Kidney (tissue), 22 donors: Measurements from ENCODE around the gene CGGBP1. TPM values are rescaled to one million over a fixed set of nuclear protein-coding genes. Genes with fewer than 3 reads are reported as not detected.

Experiments used
- DNase-seq, 5 donors: peaks; one replicate each; pipeline ENCODE4 v3.0.0-alpha.2; 2013 to 2020
- FAIRE-seq: peaks from 2 replicates; lab custom pipeline; 2012; peaks lifted over from hg19 to GRCh38; lab: Jason Lieb, UNC
- H3K27ac ChIP-seq, 2 donors: one replicate each; pipeline ENCODE4 v1.7.0; 2013; ENCODE audit warnings: low read depth in 2 of 2, low read length in 2 of 2, inconsistent platforms in 1 of 2
- H3K27me3 ChIP-seq: one replicate; pipeline ENCODE4 v1.7.1; 2013; ENCODE audit warnings: low read length, inconsistent platforms; ENCODE audit not compliant: control insufficient read depth, insufficient read depth
- H3K36me3 ChIP-seq, 3 donors: one replicate each; pipeline versions ENCODE4 v1.7.0 to v1.7.1; 2013; ENCODE audit warnings: low read length in 3 of 3, control low read depth in 1 of 3, inconsistent platforms in 1 of 3; ENCODE audit not compliant: insufficient read depth in 3 of 3, control insufficient read depth in 2 of 3
- H3K4me1 ChIP-seq, 3 donors: one replicate each; pipeline versions ENCODE4 v1.7.0 to v1.7.1; 2013; ENCODE audit warnings: low read length in 3 of 3, inconsistent platforms in 1 of 3, low read depth in 1 of 3; ENCODE audit not compliant: control insufficient read depth in 2 of 3, insufficient read depth in 2 of 3
- H3K4me3 ChIP-seq, 3 donors: one replicate each; pipeline versions ENCODE4 v1.7.0 to v1.8.1; 2013; ENCODE audit warnings: low read length in 3 of 3, control low read depth in 1 of 3, inconsistent platforms in 1 of 3
- H3K9ac ChIP-seq, 3 donors: one replicate each; pipeline versions ENCODE4 v1.7.0 to v1.7.1; 2013; ENCODE audit warnings: low read length in 3 of 3, control low read depth in 1 of 3, inconsistent platforms in 1 of 3
- H3K9me3 ChIP-seq, 3 donors: one replicate each; pipeline versions ENCODE4 v1.7.0 to v1.7.1; 2013; ENCODE audit warnings: low read length in 3 of 3, control low read depth in 1 of 3, inconsistent platforms in 1 of 3; ENCODE audit not compliant: control insufficient read depth in 2 of 3, insufficient read depth in 1 of 3
- intact Hi-C: fragments of 100-400 bp; cut with DNase I; formaldehyde crosslinking; loops from one replicate; pipeline ENCODE4 v1.11.1; 2022
- long read RNA-seq, 10 donors: library from polyadenylated mRNA in 1 of 10; unstranded in 1 of 10; transcript quantifications; one replicate each; pipeline ENCODE4 v2.0.0 and lab custom pipeline, GENCODE V29; 2021 to 2026
- polyA plus RNA-seq: library from polyadenylated mRNA; stranded (reverse); fragments of 350-450 nt; fragmentation: Illumina TruSeq; extraction: RNeasy Lipid Tissue Mini Kit (QIAGEN cat#74804); gene quantifications from one replicate; pipeline ENCODE4 v1.2.3, GENCODE V29; 2014; ENCODE audit warnings: low read depth, low replicate concordance; ENCODE audit not compliant: insufficient read depth
- total RNA-seq: library from RNA; stranded (reverse); fragmentation: NEBNext Ultra II Directional; extraction: Animal tissue kit (Norgen Biotek cat#: 25700); gene quantifications from one replicate; pipeline ENCODE4 v1.2.1, GENCODE V29; 2021
- TF ChIP-seq, protein P1 (sequence below): IDR thresholded peaks from 3 replicates; pipeline ENCODE4 v1.5.1; 2012; ENCODE audit warnings: mild to moderate bottlenecking, moderate library complexity, borderline replicate concordance; ENCODE audit not compliant: insufficient read depth; ENCODE audit errors: extremely low read depth
- donor health status: control.
- donor health status: control.
- donor health status: control.
- donor health status: control.
- donor health status: control.
- donor health status: DM: yes; HTN: yes; CAD: no.
- donor health status: Normal renal cell carcinoma (clear cell type).

CGGBP1 gene, protein sequence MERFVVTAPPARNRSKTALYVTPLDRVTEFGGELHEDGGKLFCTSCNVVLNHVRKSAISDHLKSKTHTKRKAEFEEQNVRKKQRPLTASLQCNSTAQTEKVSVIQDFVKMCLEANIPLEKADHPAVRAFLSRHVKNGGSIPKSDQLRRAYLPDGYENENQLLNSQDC
- total RNA-seq, result 66.1 TPM
- 29.2 TPM for polyA plus RNA-seq
- long read RNA-seq, donor 1, full-length matches to known transcripts, result 116 of 126 reads
- long read RNA-seq, donor 1, partial matches to known transcripts, result 10 of 126 reads
- long read RNA-seq, donor 1, other reads (novel, unspliced or antisense), result 0 of 126 reads
- long read RNA-seq, donor 2, full-length matches to known transcripts, result 113 of 113 reads
- long read RNA-seq, donor 2, partial matches to known transcripts, result 0 of 113 reads
- long read RNA-seq, donor 2, other reads (novel, unspliced or antisense), result 0 of 113 reads
- long read RNA-seq, donor 3, full-length matches to known transcripts, result 130 of 140 reads
- long read RNA-seq, donor 3, partial matches to known transcripts, result 10 of 140 reads
- long read RNA-seq, donor 3, other reads (novel, unspliced or antisense), result 0 of 140 reads
- long read RNA-seq, donor 4, full-length matches to known transcripts, result 89 of 89 reads
- long read RNA-seq, donor 4, partial matches to known transcripts, result 0 of 89 reads
- long read RNA-seq, donor 4, other reads (novel, unspliced or antisense), result 0 of 89 reads
- long read RNA-seq, donor 5, full-length matches to known transcripts, result 12 of 12 reads
- long read RNA-seq, donor 5, partial matches to known transcripts, result 0 of 12 reads
- long read RNA-seq, donor 5, other reads (novel, unspliced or antisense), result 0 of 12 reads
- long read RNA-seq, donor 6, full-length matches to known transcripts, result 121 of 130 reads
- long read RNA-seq, donor 6, partial matches to known transcripts, result 9 of 130 reads
- long read RNA-seq, donor 6, other reads (novel, unspliced or antisense), result 0 of 130 reads
- long read RNA-seq, donor 7, full-length matches to known transcripts, result 32 of 48 reads
- long read RNA-seq, donor 7, partial matches to known transcripts, result 3 of 48 reads
- long read RNA-seq, donor 7, other reads (novel, unspliced or antisense), result 13 of 48 reads
- long read RNA-seq, donor 8, full-length matches to known transcripts, result 128 of 138 reads
- long read RNA-seq, donor 8, partial matches to known transcripts, result 10 of 138 reads
- long read RNA-seq, donor 8, other reads (novel, unspliced or antisense), result 0 of 138 reads
- long read RNA-seq, donor 9, full-length matches to known transcripts, result 59 of 59 reads
- long read RNA-seq, donor 9, partial matches to known transcripts, result 0 of 59 reads
- long read RNA-seq, donor 9, other reads (novel, unspliced or antisense), result 0 of 59 reads
- long read RNA-seq, donor 10, full-length matches to known transcripts, result 138 of 138 reads
- long read RNA-seq, donor 10, partial matches to known transcripts, result 0 of 138 reads
- long read RNA-seq, donor 10, other reads (novel, unspliced or antisense), result 0 of 138 reads

DNA sequence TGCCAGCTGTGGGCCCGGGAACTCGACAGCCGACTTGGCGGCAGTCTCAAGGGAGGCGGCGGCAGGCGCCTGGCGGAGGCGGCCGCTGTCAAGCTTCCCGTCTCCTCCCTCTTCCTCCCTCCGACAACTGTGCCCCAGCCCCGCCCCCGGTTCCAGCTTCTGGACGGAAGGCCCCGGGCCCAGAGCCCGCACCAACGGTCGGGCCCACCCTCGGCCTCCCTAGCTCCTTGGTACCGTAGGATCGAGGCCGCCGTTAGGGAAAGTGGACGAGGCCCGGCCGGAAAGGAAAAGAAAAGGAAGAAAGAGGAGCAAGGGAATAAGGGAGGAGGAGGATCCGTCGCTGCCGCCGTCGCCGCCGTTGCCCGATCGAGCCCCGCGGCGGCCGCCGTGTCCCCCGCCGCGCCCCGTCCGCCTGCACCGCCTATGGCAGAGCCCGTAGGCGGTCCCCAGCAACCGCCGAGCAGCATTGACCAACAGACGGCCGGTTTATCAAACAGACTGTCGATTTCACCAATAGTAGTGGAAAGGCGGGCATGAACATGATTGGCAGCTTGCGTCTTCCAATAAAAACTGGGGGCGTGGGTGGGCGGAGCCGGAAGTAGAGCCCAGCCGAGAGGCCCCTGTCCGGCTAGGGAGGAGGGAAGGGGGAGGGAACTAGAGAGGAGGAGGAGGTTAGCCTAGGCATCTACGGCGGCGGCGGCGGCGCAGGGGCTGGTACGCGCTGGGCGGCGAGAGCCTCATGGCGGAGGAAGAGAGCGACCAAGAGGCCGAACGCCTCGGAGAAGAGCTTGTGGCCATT, at the start of gene CGGBP1, which contains the start of gene ZNF654:
TSS of gene CGGBP1 (minus strand) at position 425 of the 799 bp plus-strand sequence. CDS start 3,029 bp downstream, outside the sequence.
TSS of gene ZNF654 (plus strand) at position 675 of the 799 bp plus-strand sequence. CDS start at position 740, 65 bp downstream.
- no peaks in the 10 kb centered on the region for H3K9me3 ChIP-seq
- peak; percentile 99 to 100 (median 99) for DNase-seq
- H3K36me3 ChIP-seq, result peaks cover 2 to 13% (median 5%) of the 10 kb centered on the region in 3 donors
- H3K27ac ChIP-seq, result peak within 1 kb of the TSS; percentile 96
- peak; percentile 81 for FAIRE-seq
- H3K4me3 ChIP-seq, result peak within 1 kb of the TSS; percentile 94 to 97 (median 96)
- H3K27me3 ChIP-seq, result no peaks in the 10 kb centered on the region
- TF ChIP-seq, protein P1, sequence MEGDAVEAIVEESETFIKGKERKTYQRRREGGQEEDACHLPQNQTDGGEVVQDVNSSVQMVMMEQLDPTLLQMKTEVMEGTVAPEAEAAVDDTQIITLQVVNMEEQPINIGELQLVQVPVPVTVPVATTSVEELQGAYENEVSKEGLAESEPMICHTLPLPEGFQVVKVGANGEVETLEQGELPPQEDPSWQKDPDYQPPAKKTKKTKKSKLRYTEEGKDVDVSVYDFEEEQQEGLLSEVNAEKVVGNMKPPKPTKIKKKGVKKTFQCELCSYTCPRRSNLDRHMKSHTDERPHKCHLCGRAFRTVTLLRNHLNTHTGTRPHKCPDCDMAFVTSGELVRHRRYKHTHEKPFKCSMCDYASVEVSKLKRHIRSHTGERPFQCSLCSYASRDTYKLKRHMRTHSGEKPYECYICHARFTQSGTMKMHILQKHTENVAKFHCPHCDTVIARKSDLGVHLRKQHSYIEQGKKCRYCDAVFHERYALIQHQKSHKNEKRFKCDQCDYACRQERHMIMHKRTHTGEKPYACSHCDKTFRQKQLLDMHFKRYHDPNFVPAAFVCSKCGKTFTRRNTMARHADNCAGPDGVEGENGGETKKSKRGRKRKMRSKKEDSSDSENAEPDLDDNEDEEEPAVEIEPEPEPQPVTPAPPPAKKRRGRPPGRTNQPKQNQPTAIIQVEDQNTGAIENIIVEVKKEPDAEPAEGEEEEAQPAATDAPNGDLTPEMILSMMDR, result no peak
- peaks cover 0 to 17% (median 3%) of the 10 kb centered on the region in 3 donors for H3K4me1 ChIP-seq
- intact Hi-C loops, result no loop called here
- peak within 1 kb of the TSS; percentile 84 to 93 (median 89) for H3K9ac ChIP-seq

DNA sequence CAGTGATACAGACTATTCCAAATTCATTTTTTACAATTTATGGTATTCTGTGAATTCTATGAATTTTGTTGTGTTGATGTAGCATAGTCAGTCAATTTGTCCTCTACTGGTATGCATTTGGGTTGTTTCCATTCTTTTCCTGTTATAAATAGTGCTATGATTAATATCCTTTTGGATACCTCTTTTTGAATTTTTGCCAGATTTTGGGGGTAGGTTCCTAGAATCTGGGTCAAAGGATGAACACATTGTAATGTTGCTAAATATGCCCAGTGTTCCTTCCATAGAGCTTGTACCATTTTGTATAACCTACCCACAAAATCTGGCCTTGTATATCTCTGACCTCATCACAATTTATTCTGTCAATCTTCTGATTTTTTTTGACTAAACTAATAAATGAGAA, 46.5 kb upstream of the CGGBP1 start:
- TF ChIP-seq, protein P1, result no peak
- no peaks in the 10 kb centered on the region for H3K36me3 ChIP-seq
- no peak overlapping the region for H3K9ac ChIP-seq
- intact Hi-C loops, result no loop called here
- H3K4me3 ChIP-seq, result no peak overlapping the region
- no peaks in the 10 kb centered on the region for H3K27me3 ChIP-seq
- no peak overlapping the region for H3K27ac ChIP-seq
- H3K9me3 ChIP-seq, result no peaks in the 10 kb centered on the region
- no peaks in the 10 kb centered on the region for H3K4me1 ChIP-seq
- FAIRE-seq, result no peak
- DNase-seq, result no peak
